Epithelial cell of alveolus of lung (primary cell): ENCODE results near the gene CATSPER3. TPM values are rescaled to one million over a fixed set of nuclear protein-coding genes. Genes with fewer than 3 reads are reported as not detected.

ENCODE experiments used
- total RNA-seq: library from RNA; depleted of rRNA; stranded (reverse); fragments of >200 nt; gene quantifications from 2 replicates; pipeline ENCODE4 v1.2.1, GENCODE V29; 2015

Gene CATSPER3
- not detected in 2 replicates for total RNA-seq

DNA sequence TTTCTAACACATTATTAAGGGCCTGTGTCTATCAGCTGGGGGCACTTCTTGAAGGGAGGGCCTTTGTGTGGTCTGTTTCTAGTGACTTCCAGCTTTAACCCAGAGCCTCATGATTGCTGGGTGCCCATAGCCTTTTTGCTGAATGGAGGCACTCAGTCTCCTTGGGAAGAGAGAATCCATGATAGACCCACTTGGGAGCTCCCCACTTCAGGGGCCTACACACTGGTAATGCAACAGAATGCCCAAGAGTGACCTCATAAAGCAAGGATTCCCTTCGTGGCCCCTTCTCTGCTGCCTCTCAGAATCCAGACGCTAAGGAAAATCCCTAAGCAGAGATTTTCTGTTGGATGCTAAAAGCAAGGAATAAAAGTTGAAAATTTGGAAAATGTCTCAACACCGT is at the start of gene CATSPER3:
TSS of gene CATSPER3 (plus strand) at position 301 of the 400 bp plus-strand sequence. CDS start at position 386, 85 bp downstream.

GRCh38 chr5:135033901-135034235 is 66.2 kb downstream of the CATSPER3 start, which contains the start of gene PITX1:
Gene PITX1 (minus strand): TSS chr5:135034228. CDS start chr5:135033881, 347 bp downstream.

Other genes with a start within 250 kb of the CATSPER3 start
- gene CAMLG, start 229.4 kb upstream of the CATSPER3 start, total RNA-seq = 28.8 and 66.0 TPM in 2 replicates
- 18.1 and 40.8 TPM in 2 replicates for gene DDX46, start 209.1 kb upstream of the CATSPER3 start, total RNA-seq
- gene C5orf24, start 121.9 kb upstream of the CATSPER3 start, total RNA-seq = 35.4 and 63.3 TPM in 2 replicates
- gene TXNDC15, start 93.5 kb upstream of the CATSPER3 start, total RNA-seq = 67.2 and 83.0 TPM in 2 replicates
- 1.2 and 3.7 TPM in 2 replicates for gene PCBD2, start 62.8 kb upstream of the CATSPER3 start, total RNA-seq
- 3.0 and 3.2 TPM in 2 replicates for gene PITX1, start 66.3 kb downstream of the CATSPER3 start, total RNA-seq